GM12878 (cell line): ENCODE data around the gene MYO3A. TPM values are rescaled to one million over a fixed set of nuclear protein-coding genes. Genes with fewer than 3 reads are reported as not detected.

Source experiments
- ATAC-seq: fragments of 200-7000 bp; cut with Tn5 transposase; 3 replicates; pipeline ENCODE4 v1.9.1; 2020; ENCODE audit warnings: mild to moderate bottlenecking, moderate library complexity
- BruUV-seq: library from RNA; stranded (reverse); fragments of 400-500 nt; replicated peaks from 2 replicates; lab custom pipeline; 2021; lab: Mats Ljungman, UMichigan
- CTCF ChIA-PET: fragments of 300-600 bp; sonication (Branson Sonifier 250); formaldehyde crosslinking; extraction: SDS; loops from one replicate; lab custom pipeline; 2021; ENCODE audit warnings: inconsistent platforms; lab: Yijun Ruan, JAX
- POLR2A ChIA-PET: fragments of 350-600 bp; formaldehyde crosslinking; extraction: SDS; loops from one replicate; lab custom pipeline; 2021; ENCODE audit warnings: inconsistent platforms; lab: Charles Lee
- RAD21 ChIA-PET: fragments of 300-600 bp; sonication (Branson Sonifier 250); formaldehyde crosslinking; loops from one replicate; lab custom pipeline; 2023; ENCODE audit warnings: antibody characterized with exemption; ENCODE audit not compliant: unreplicated experiment; lab: Charles Lee
- SMC1A ChIA-PET: fragments of 300-600 bp; sonication (Branson Sonifier 250); formaldehyde crosslinking; loops from one replicate; lab custom pipeline; 2023; ENCODE audit not compliant: unreplicated experiment, uncharacterized antibody; lab: Charles Lee
- DNase-seq: peaks from one replicate; pipeline ENCODE4 v3.0.0-alpha.2; 2011; ENCODE audit warnings: low read depth, low spot score
- FAIRE-seq: peaks from 3 replicates; lab custom pipeline; 2011; peaks lifted over from hg19 to GRCh38; lab: Jason Lieb, UNC
- H2AFZ ChIP-seq: 2 replicates; pipeline ENCODE4 v1.6.0; 2011; ENCODE audit warnings: low read depth, low read length, control low read depth; ENCODE audit not compliant: control insufficient read depth
- H3K27ac ChIP-seq: 2 replicates; pipeline ENCODE4 v1.5.1; 2011; ENCODE audit warnings: control low read depth; ENCODE audit not compliant: control insufficient read depth, insufficient read depth
- H3K27me3 ChIP-seq, 2 experiments: replicated peaks in 1 of 2; 2 replicates each; pipeline versions ENCODE4 v1.6.0 to v1.6.1; 2011; ENCODE audit warnings: low read length in 1 of 2; ENCODE audit not compliant: control insufficient read depth in 2 of 2, insufficient read depth in 2 of 2
- H3K36me3 ChIP-seq, 2 experiments: 2 replicates each; pipeline ENCODE4 v1.5.1; 2011; ENCODE audit warnings: low read length in 1 of 2; ENCODE audit not compliant: control insufficient read depth in 2 of 2, insufficient read depth in 2 of 2
- H3K4me1 ChIP-seq: 2 replicates; pipeline ENCODE4 v1.6.1; 2011; ENCODE audit warnings: mild to moderate bottlenecking, low read length, moderate library complexity, mixed read lengths; ENCODE audit not compliant: control insufficient read depth, insufficient read depth
- H3K4me2 ChIP-seq: 2 replicates; pipeline ENCODE4 v1.6.0; 2011; ENCODE audit warnings: control low read depth; ENCODE audit not compliant: control insufficient read depth, insufficient read depth
- H3K4me3 ChIP-seq: fragments of 200-600 bp; sonication (generic); 2 replicates; pipeline ENCODE4 v1.5.1; 2016
- H3K79me2 ChIP-seq: 2 replicates; pipeline ENCODE4 v1.6.0; 2011; ENCODE audit warnings: low read length; ENCODE audit not compliant: control insufficient read depth, insufficient read depth
- H3K9ac ChIP-seq: 2 replicates; pipeline ENCODE4 v1.8.0; 2011; ENCODE audit warnings: low read length, control low read depth, mixed read lengths; ENCODE audit not compliant: control insufficient read depth, insufficient read depth
- H3K9me3 ChIP-seq: replicated peaks from 3 replicates; pipeline ENCODE4 v1.5.1; 2011; ENCODE audit warnings: mild to moderate bottlenecking, low read length; ENCODE audit not compliant: control insufficient read depth, insufficient read depth
- H4K20me1 ChIP-seq: 2 replicates; pipeline ENCODE4 v1.6.0; 2011; ENCODE audit not compliant: control insufficient read depth, insufficient read depth
- ATF7 ChIP-seq: fragments of 450-650 bp; IDR thresholded peaks from 2 replicates; pipeline ENCODE4 v1.6.1; 2016; ENCODE audit warnings: low read depth, mild to moderate bottlenecking
- BCL3 ChIP-seq: IDR thresholded peaks from 2 replicates; pipeline ENCODE4 v1.6.1; 2011; ENCODE audit warnings: borderline replicate concordance, low read depth, mild to moderate bottlenecking, moderate library complexity, low read length; ENCODE audit not compliant: insufficient read depth, poor library complexity, severe bottlenecking
- EGR1 ChIP-seq, 2 experiments: IDR thresholded peaks; 1 replicate in 1 of 2; 2 replicates in 1 of 2; pipeline ENCODE4 v1.6.1; 2011 to 2012; ENCODE audit warnings: low read depth in 2 of 2, low read length in 2 of 2, borderline replicate concordance in 1 of 2, mild to moderate bottlenecking in 1 of 2, moderate library complexity in 1 of 2
- HSF1 ChIP-seq: fragments of 150-350 bp; IDR thresholded peaks from 2 replicates; pipeline ENCODE4 v1.6.1; 2014; ENCODE audit warnings: mild to moderate bottlenecking, low read depth, low read length
- NKRF ChIP-seq: fragments of 450-650 bp; conservative IDR thresholded peaks from 2 replicates; pipeline ENCODE4 v1.6.1; 2017; ENCODE audit warnings: mild to moderate bottlenecking, moderate library complexity
- RAD51 ChIP-seq: fragments of 450-650 bp; IDR thresholded peaks from 2 replicates; pipeline ENCODE4 v1.6.1; 2016; ENCODE audit warnings: moderate library complexity, mild to moderate bottlenecking, inconsistent platforms
- SIN3A ChIP-seq: IDR thresholded peaks from 2 replicates; pipeline ENCODE4 v1.6.1; 2012; ENCODE audit warnings: low read depth, low read length, improper control_type of control experiment
- SKIL ChIP-seq: fragments of 450-650 bp; IDR thresholded peaks from 2 replicates; pipeline ENCODE4 v1.6.1; 2017; ENCODE audit warnings: mild to moderate bottlenecking, low read depth, inconsistent platforms; ENCODE audit not compliant: poor library complexity, severe bottlenecking
- SP1 ChIP-seq: IDR thresholded peaks from one replicate; pipeline ENCODE4 v1.6.1; 2011; ENCODE audit warnings: low read depth, low read length
- ZBED1 ChIP-seq: IDR thresholded peaks from 2 replicates; pipeline ENCODE4 v1.6.1; 2016; ENCODE audit warnings: borderline replicate concordance
- ZNF687 ChIP-seq: fragments of 450-650 bp; IDR thresholded peaks from 2 replicates; pipeline ENCODE4 v1.6.1; 2017; ENCODE audit warnings: mild to moderate bottlenecking, moderate library complexity
- WGBS: methylation state at CpG from one replicate; pipeline ENCODE4 v1.1.6; 2016; ENCODE audit warnings: low lambda C conversion rate; ENCODE audit not compliant: insufficient replicate concordance, insufficient coverage; ENCODE audit errors: missing lambda C conversion rate; 5-methylcytosine and 5-hydroxymethylcytosine counted together
- in situ Hi-C: fragments of 300-500 bp; cut with MboI; formaldehyde crosslinking; loops from 9 replicates; pipeline ENCODE4 v1.14.3; 2018; ENCODE audit warnings: mixed read lengths
- intact Hi-C: fragments of 100-400 bp; cut with micrococcal nuclease; formaldehyde crosslinking; loops from one replicate; pipeline ENCODE4 v1.14.2; 2022; ENCODE audit not compliant: unreplicated experiment
- polyA plus RNA-seq, 11 experiments: library from polyadenylated mRNA; depleted of rRNA in 4 of 11; unstranded in 6 of 11; stranded (reverse) in 5 of 11; fragments of >200 nt; fragmentation: Nextera tagmentation in 4 of 11; fragmentation: Illumina TruSeq in 1 of 11; extraction: Ambion mirVana in 4 of 11; extraction: Trizol in 1 of 11; gene quantifications; 1 replicate in 1 of 11; 2 replicates in 10 of 11; pipeline versions ENCODE4 v1.2.1 to v1.2.3, GENCODE V29; 2011 to 2016; ENCODE audit warnings: inconsistent platforms in 2 of 11, missing spikeins in 2 of 11, low read depth in 1 of 11
- total RNA-seq, 4 experiments: library from RNA; depleted of rRNA in 3 of 4; stranded (reverse); fragments of >200 nt in 3 of 4; fragmentation: Illumina TruSeq in 1 of 4; extraction: Trizol in 1 of 4; gene quantifications; 2 replicates each; pipeline versions ENCODE4 v1.2.1 to v1.2.3, GENCODE V29; 2013 to 2021

The MYO3A gene
- total and polyA plus RNA-seq, 10 of the 15 experiments (the other 5 are each of a cell fraction or from before 2014, with no cell fraction given): not detected

GRCh38 chr10:26173837-26174236, 239.8 kb downstream of the MYO3A start:
- BruUV-seq: no TSS peak
- FAIRE-seq (peak; percentile 35), DNase-seq (no peak), ATAC-seq (no peak)
- Histone ChIP-seq H3K4me3 (no peak overlapping the region), H4K20me1 (no peaks in the 10 kb centered on the region), H3K79me2 (no peaks in the 10 kb centered on the region), H3K27ac (no peak overlapping the region), H3K36me3 (no peaks in the 10 kb centered on the region), H3K4me2 (no peak overlapping the region), H3K4me1 (no peaks in the 10 kb centered on the region), H3K9me3 (no peaks in the 10 kb centered on the region), H3K27me3 (no peaks in the 10 kb centered on the region; a peak in 1 of 4 replicates), H2AFZ (no peak overlapping the region), H3K9ac (no peak overlapping the region)
- intact Hi-C loops: no loop called here
- in situ Hi-C loops: no loop called here
- SMC1A ChIA-PET: no interaction called here
- CTCF ChIA-PET: no interaction called here
- WGBS: 0% methylated on average over 2 of the region's 2 CpGs
- POLR2A ChIA-PET: no interaction called here
- RAD21 ChIA-PET: no interaction called here
- TF ChIP-seq SIN3A (no peak), RAD51 (no peak), HSF1 (no peak), SKIL (no peak), NKRF (no peak), EGR1 (IDR thresholded peaks at IDR 0.05; ENCODE audit: borderline replicate concordance in 1 of 2, low read depth in 2 of 2, low read length in 2 of 2) (no peak), ZNF687 (no peak), ZBED1 (no peak), SP1 (no peak), BCL3 (no peak), ATF7 (no peak)
